Measurements from ENCODE around the gene OGDH.

The OGDH gene

GRCh38 chr7:44740055-44740454 is 133.6 kb downstream of the OGDH start:
- DNase-seq: no peak

GRCh38 chr7:44743750-44744149 is 137.3 kb downstream of the OGDH start:
- DNase-seq: no peak

GRCh38 chr7:44748045-44748947 is 141.9 kb downstream of the OGDH start, which contains the start of gene ZMIZ2:
ZMIZ2 (plus strand) TSS chr7:44748847; CDS start chr7:44756250, 7,403 bp downstream.
- DNase-seq: peak; percentile 91 to 95

- no peak for DNase-seq
Measured at GRCh38 chr7:44748948-44749731, 142.7 kb downstream of the OGDH start.

GRCh38 chr7:44749992-44750391 is 143.6 kb downstream of the OGDH start:
- DNase-seq: no peak

- DNase-seq: no peak
Measured at GRCh38 chr7:44750424-44750823, 144.0 kb downstream of the OGDH start.

GRCh38 chr7:44750921-44751571 is 144.6 kb downstream of the OGDH start:
- no peak for DNase-seq

GRCh38 chr7:44752822-44753221 is 146.4 kb downstream of the OGDH start:
- no peak for DNase-seq

- DNase-seq: no peak
Measured at GRCh38 chr7:44754802-44755697, 148.6 kb downstream of the OGDH start.

- no peak for DNase-seq
Measured at GRCh38 chr7:44755698-44756627, 149.5 kb downstream of the OGDH start.

- no peak for DNase-seq
Measured at GRCh38 chr7:44756904-44757303, 150.5 kb downstream of the OGDH start.

- no peak for DNase-seq
Measured at GRCh38 chr7:44757311-44757710, 150.9 kb downstream of the OGDH start.

- no peak for DNase-seq
Measured at GRCh38 chr7:44757739-44758138, 151.3 kb downstream of the OGDH start.
